ENCODE data around the gene ABLIM1. TPM values are rescaled to one million over a fixed set of nuclear protein-coding genes. Genes with fewer than 3 reads are reported as not detected.

Gene ABLIM1
- polyA plus RNA-seq, 4 donors, result 25.7 to 59.8 (median 36.8) TPM

- FAIRE-seq (no peak), DNase-seq (no peak)
- WGBS, 3 donors, result 83 to 87% (median 86%) methylated on average over 5 of the region's 5 CpGs
- H3K9me3 ChIP-seq (ENCODE audit: control insufficient read depth in 2 of 2, insufficient read depth in 1 of 2, low read depth in 1 of 2, low read length in 1 of 2), result no peaks in the 10 kb centered on the region
- H3K4me1 ChIP-seq (ENCODE audit: control insufficient read depth in 3 of 3, insufficient read depth in 2 of 3, low read depth in 1 of 3, low read length in 2 of 3), result no peaks in the 10 kb centered on the region
- H3K27ac ChIP-seq (ENCODE audit: low read depth in 1 of 3, low read length in 2 of 3), result no peak overlapping the region
- H3K36me3 ChIP-seq (ENCODE audit: control insufficient read depth in 3 of 3, insufficient read depth in 2 of 3, low read depth in 1 of 3, low read length in 3 of 3), result no peaks in the 10 kb centered on the region
- H3K27me3 ChIP-seq (ENCODE audit: control insufficient read depth in 3 of 3, insufficient read depth in 3 of 3, low read length in 3 of 3), result no peaks in the 10 kb centered on the region
- no peak overlapping the region for H3K4me3 ChIP-seq (ENCODE audit: low read depth in 1 of 3, low read length in 3 of 3)
Observed at GRCh38 chr10:114384601-114385000, 273.5 kb downstream of the ABLIM1 start.

- no peak overlapping the region for H3K4me3 ChIP-seq (ENCODE audit: low read depth in 1 of 3, low read length in 3 of 3)
- H3K27ac ChIP-seq (ENCODE audit: low read depth in 1 of 3, low read length in 2 of 3), result no peak overlapping the region
- no peaks in the 10 kb centered on the region for H3K9me3 ChIP-seq (ENCODE audit: control insufficient read depth in 2 of 2, insufficient read depth in 1 of 2, low read depth in 1 of 2, low read length in 1 of 2)
- WGBS, 3 donors, result 80 to 87% (median 85%) methylated on average over 9 of the region's 9 CpGs
- no peaks in the 10 kb centered on the region for H3K36me3 ChIP-seq (ENCODE audit: control insufficient read depth in 3 of 3, insufficient read depth in 2 of 3, low read depth in 1 of 3, low read length in 3 of 3)
- no peaks in the 10 kb centered on the region for H3K4me1 ChIP-seq (ENCODE audit: control insufficient read depth in 3 of 3, insufficient read depth in 2 of 3, low read depth in 1 of 3, low read length in 2 of 3)
- FAIRE-seq, result no peak
- no peaks in the 10 kb centered on the region for H3K27me3 ChIP-seq (ENCODE audit: control insufficient read depth in 3 of 3, insufficient read depth in 3 of 3, low read length in 3 of 3)
- no peak for DNase-seq
Observed at GRCh38 chr10:114384181-114384580, 273.9 kb downstream of the ABLIM1 start.

Other genes with a start within 250 kb of the ABLIM1 start
- 10 to 100 TPM in 2 of 4 donors, 1 to 10 TPM in 2; 4.9 to 14.1 (median 9.6) TPM for gene FHIP2A, start 163.5 kb upstream of the ABLIM1 start, polyA plus RNA-seq

Measured in small intestine (tissue), 7 donors.